HG03103 (cell line): ENCODE data around the gene GSTP1.
A peak's percentile ranks its signal among the peaks of the same experiment; 100 is the strongest.
"Not testable (repeated sequence)": the region's sequence is repeated elsewhere in the genome, so short reads cannot be mapped to it uniquely, and the experiment has no call there.

Source experiments
- ATAC-seq: cut with Tn5 transposase; IDR thresholded peaks from one replicate; pipeline ENCODE4 v1.9.1; 2021; ENCODE audit warnings: low read depth; ENCODE audit not compliant: unreplicated experiment

Gene GSTP1

DNA sequence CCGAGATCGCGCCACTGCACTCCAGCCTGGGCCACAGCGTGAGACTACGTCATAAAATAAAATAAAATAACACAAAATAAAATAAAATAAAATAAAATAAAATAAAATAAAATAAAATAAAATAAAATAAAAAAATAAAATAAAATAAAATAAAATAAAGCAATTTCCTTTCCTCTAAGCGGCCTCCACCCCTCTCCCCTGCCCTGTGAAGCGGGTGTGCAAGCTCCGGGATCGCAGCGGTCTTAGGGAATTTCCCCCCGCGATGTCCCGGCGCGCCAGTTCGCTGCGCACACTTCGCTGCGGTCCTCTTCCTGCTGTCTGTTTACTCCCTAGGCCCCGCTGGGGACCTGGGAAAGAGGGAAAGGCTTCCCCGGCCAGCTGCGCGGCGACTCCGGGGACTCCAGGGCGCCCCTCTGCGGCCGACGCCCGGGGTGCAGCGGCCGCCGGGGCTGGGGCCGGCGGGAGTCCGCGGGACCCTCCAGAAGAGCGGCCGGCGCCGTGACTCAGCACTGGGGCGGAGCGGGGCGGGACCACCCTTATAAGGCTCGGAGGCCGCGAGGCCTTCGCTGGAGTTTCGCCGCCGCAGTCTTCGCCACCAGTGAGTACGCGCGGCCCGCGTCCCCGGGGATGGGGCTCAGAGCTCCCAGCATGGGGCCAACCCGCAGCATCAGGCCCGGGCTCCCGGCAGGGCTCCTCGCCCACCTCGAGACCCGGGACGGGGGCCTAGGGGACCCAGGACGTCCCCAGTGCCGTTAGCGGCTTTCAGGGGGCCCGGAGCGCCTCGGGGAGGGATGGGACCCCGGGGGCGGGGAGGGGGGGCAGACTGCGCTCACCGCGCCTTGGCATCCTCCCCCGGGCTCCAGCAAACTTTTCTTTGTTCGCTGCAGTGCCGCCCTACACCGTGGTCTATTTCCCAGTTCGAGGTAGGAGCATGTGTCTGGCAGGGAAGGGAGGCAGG is at the start of gene GSTP1:
TSS of gene GSTP1 (plus strand) at position 566 of the 958 bp plus-strand sequence. CDS start at position 598, 32 bp downstream.
- no peak for ATAC-seq

DNA sequence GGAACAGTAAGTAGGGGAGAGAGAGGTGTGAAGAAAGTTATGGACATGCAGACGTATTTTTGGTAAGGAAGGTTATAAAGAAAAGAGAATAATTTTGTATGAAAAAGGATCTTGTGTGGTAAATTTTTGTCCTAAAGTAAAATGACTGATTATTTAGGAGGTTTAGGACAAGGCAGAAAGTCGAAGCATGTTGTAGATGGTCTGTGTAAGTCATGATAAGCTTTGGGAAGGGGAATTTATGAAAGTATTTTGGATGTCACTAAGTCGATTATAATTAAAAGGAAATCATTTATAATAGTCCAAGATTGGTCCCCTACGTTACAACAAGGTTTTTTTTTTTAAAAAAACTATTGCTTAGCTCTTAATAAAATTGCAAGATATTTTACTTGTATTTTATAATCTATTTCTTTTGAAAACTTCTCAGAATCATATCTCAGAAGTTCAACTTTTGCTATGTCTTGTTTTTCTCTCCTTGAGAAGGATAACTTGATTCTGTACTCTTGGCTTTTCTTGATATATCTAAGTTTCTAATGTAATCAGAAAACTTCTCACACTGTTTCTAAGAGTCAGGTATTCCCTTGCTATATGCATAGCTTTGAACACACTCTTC is 49.4 kb upstream of the GSTP1 start:
- ATAC-seq: no peak

DNA sequence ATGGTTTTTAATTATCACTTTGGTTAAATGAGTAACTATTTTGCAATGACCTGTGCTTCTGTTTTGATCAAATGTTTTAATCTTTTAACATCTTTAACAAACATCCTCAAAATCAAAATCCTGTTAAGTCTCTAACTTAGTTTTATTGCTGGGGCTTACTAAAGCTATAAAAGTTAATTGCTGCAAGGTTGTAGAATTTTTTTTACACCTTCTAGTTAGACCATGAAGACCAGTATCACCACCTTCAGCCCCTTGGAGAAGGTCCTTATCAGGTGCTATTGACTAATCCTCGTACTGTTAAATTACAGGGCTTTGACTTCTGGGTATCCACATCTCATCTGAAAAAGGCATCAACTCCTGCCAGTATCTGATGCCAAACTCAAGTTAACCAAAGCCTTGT is 48.1 kb upstream of the GSTP1 start:
- no peak for ATAC-seq

DNA sequence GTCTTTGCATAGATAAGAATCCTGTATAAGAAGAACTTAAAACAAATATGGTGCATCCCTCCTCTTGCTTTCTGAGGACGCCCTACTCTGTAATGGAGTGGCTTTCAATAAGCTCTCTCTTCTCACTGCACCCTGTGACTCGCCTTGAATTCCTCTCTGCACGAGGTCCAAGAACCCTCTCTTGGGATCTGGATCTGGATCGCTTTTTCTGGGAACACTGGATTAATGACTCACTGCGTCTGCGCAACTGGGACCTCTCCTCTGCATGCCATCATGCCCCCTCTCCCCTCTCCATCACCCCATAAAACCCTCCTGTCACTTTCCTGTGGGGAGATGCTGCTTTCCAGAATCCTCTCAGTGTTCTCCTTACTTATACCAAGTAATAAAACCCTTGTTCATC is 45.3 kb upstream of the GSTP1 start:
- no peak for ATAC-seq

DNA sequence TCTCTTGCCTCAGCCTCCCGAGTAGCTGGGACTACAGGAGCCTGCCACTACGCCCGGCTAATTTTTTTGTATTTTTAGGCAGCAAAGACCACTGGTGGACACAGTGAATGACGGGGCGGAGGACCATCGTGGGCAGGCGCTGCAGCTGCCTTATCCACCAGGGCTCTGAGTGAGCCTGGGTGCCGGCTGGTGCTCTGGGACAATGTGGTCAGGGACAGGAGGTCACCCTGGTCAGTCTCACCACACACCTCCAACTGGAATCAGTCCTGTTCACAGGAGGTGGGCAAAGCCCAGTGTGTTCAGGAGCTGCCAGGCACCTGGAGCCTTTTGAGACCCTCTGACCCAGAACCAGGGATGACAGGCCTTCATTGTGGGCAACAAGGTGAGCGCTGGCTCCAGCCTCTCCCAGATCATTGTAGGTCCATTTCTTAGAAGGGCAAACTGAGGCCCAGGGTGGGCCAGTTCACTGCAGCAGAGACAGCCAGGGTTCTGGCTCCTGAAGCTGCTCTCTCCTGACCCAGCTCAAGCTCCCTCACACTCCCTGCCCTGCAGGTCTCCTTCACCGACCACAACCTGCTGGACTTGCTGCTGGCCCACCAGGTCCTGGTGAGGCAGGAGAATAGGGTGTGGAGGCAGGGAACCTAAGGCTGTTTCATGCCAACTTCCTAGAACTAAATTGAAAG is 44.6 kb upstream of the GSTP1 start:
- no peak for ATAC-seq

DNA sequence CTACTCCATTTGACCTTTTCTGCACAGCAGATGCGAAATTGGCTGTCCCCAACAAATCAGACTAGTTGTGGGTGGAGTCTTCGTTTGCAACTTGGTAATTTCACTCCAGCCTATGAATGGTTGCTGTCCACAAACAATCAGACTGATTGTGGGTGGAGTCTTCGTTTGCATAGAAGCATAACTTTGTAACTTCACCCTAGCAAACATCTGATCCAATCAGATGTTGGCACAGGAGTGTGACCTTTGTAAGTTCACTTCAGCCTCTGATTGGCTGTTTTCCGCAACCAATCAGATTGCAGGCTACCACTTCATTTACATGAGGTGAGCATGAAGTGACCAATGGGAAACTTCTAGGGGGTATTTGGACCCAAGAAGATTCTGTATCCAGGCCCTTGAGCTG is 44.1 kb upstream of the GSTP1 start:
- no peak for ATAC-seq

DNA sequence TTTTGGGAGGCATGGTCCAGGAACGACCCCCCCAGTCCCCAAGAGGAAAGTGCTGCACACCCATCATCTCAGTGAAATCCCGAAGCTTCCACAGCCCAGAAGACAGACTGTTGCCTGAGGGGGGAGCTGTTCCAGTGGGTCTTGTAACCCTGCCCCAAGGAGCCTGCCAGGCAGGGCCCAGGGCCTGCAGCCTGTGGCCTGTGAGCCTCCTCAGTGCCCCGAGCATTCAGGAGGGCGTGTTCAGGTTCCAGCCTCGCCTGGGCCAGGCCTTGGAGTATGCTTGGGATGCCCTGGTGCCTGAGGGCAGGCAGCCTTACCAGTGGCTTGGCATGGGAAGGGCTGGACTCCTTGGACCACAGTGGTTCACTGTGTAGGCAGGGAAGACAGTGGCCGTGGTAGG is 42.4 kb upstream of the GSTP1 start:
- ATAC-seq: no peak

DNA sequence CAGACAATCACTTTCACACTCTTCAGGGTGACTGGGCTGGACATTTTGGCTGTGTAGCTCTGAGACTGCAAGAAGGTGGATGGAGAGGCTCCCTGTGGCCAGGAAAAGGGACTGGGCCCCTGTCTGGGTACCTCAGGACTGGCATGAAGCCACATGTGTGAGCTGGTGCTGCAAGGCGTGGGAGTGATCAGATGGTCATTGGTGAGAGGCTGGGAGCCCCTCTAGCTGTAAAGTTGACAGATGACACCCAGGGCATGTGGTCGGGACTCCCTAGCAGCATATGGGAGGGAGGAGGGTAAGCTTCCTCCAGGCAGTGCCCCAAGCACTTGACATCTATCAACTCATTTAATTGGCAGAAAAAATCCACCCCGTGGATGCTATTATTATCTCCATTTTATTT is 41.4 kb upstream of the GSTP1 start:
- no peak for ATAC-seq

DNA sequence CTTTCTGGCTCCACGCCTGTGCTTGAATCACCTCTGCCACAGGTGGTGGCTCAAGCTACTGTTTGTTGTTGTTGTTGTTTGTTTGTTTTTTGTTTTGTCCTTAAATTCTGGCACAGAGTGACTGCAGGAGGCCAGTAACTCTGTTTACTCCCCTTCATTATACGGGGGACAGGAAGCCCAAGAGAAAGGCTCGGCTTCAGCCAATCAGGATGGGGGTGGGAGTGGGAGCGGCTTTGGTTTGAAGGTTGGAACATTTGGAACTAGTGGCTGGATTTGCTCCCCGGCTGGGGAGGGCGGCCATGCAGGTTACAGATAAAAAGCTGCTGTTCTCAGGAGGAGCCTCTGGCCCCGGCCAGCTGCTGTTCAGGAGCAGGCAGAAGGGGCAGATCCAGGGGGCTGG is 40.6 kb upstream of the GSTP1 start:
- no peak for ATAC-seq

DNA sequence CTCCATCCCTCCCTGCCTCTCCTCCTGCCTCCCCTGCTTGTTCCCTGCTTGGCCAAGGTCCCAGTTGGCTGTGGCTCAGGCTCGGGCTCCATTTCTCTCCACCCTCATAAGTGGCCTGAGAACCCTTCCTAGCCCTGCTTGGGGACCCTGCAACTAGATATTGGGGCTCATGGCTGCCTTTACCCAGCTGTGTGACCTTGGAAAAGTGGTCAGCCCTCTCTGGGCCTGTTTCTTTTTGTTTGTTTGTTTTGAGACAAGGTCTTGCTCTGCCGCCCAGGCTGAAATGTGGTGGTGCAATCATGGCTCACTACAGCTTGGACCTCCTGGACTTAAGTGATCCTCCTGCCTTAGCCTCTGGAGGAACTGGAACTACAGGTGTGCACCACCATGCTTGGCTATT is 40.0 kb upstream of the GSTP1 start:
- ATAC-seq: no peak

DNA sequence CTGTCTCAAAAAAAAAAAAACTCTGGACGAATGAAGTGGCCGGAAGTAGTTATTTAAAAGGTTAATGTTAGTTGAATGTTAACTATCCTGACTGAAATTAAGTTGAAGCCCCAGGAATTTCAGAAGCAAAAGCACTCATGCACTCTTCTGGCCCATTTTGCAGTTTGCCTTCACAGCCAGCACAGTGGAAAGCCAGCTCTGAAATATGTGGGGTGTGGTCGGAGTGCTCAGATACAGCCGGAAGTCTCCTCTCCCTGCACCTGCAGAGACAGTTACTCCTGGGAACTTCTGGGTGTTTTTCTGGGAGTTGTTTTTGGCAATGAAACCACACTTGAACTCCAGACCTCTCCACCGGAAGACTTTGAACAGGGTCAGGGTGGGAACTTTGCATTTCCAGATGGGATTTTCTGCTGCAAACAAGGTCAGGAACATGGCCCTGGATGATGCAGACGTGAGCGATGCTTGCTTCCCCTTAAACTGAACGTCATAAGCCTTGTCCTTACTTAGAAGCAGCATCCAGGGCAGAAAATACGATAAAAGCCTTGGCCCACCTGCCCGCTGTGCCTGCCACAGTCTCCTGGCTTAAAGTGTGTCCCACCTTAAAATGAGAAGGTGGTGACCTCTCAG is 38.9 kb upstream of the GSTP1 start:
- ATAC-seq: no peak

DNA sequence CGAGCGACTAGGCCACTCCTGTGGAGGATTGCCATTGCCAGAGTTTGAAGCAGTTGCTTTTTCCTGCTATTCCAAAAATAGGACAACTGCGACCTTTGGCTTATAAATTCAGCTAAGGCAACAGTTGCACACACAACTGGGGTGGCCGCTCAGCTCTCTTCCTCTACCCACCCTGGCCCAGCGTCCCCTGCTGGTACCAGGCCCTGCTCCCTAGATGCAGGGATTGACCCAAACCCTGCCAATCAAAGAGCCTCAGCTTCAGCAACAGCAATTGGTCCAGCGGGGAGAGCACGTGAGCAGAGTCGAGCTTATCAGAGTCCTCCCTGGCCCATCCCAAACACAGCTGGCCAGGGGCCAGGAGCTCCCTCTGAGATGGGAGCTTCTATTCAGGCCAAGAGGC is 38.3 kb upstream of the GSTP1 start:
- no peak for ATAC-seq

DNA sequence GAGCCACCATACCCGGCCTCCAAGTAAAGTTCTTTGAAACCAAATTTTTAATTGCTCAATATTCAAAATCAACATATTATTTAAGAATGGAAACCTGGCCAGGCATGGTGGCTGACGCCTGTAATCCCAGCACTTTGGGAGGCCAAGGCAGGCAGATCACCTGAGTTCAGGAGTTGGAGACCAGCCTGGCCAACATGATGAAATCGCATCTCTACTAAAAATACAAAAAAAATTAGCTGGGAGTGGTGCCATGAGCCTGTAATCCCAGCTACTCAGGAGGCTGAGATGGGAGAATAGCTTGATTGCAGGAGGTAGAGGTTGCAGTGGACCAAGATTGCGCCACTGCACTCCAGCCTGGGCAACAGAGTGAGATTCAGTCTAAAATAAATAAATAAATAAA is 35.5 kb upstream of the GSTP1 start:
- not testable (repeated sequence) for ATAC-seq

DNA sequence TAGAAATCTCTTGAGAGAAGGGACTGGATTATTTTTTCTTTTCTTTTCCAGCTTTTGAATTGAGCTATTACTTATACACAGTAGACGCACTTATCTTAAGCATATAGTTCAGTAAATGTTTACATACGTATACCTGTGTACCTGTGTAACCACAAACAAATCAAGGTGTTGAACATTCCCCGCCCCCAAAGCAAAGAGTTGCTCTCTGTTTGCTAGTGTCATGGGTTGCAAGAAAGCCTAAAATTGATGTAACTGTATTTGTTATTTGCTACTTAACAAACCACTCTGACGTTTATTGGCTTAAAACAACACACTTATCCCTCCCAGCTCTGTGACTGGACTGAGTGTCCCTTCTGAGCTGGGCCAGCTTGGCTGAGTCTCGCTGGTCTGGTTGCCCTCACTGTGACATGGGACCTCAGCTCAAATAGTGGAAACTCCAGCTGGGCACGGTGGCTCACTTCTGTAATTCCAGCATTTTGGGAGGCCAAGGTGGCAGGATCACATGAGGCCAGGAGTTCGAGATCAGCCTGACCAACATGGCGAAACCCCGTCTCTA is 35.0 kb upstream of the GSTP1 start:
- no peak for ATAC-seq

DNA sequence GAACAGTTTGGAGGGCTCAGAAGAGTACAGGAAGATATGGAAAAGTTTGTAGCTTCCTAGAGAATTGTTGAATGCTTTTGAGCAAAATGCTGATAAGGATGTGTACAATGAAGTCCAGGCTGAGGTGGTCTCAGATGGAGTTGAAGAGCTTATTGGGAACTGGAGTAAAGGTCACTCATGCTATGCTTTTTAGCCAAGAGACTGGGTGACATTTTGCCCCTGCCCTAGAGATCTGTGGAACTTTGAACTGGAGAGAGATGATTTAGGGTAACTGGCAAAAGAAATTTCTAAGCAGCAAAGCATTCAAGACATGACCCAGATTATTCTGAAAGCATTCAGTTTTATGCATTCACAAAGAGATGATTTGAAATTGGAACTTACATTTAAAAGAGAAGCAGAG is 32.5 kb upstream of the GSTP1 start:
- no peak for ATAC-seq

DNA sequence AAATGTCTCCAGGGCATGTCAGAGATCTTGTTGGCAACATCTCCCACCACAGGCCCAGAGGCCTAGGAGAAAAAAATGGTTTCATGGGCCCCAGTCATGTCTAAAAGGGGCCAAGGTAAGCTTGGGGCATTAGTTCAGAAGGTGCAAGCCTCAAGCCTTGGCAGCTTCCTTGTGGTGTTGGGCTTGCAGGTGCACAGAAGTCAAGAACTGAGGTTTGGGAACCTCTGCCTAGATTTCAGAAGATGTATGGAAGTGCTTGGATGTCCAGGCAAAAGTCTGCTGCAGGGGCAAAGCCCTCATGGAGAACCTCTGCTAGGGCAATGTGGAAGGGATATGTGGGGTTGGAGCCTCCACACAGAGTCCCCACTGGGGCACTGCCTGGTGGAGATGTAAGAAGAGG is 31.9 kb upstream of the GSTP1 start:
- ATAC-seq: not testable (repeated sequence)

DNA sequence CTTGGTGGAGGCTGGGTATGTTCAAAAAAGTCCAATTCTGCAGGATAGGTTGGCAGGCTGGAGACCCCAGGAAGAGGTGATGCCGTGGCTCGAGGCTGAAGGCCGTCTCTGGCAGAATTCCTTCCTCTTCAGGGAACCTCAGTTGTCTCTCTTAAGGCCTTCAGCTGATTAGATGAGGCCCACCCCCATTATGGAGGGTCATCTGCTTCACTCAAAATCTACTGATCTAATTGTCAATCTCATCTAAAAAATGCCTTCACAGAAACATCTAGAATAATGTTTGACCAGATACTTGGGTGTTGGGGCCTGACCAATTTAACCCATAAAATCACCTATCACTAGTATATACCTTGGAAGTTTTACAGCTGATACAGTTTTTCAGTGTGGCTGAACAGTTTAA is 27.4 kb upstream of the GSTP1 start:
- no peak for ATAC-seq

DNA sequence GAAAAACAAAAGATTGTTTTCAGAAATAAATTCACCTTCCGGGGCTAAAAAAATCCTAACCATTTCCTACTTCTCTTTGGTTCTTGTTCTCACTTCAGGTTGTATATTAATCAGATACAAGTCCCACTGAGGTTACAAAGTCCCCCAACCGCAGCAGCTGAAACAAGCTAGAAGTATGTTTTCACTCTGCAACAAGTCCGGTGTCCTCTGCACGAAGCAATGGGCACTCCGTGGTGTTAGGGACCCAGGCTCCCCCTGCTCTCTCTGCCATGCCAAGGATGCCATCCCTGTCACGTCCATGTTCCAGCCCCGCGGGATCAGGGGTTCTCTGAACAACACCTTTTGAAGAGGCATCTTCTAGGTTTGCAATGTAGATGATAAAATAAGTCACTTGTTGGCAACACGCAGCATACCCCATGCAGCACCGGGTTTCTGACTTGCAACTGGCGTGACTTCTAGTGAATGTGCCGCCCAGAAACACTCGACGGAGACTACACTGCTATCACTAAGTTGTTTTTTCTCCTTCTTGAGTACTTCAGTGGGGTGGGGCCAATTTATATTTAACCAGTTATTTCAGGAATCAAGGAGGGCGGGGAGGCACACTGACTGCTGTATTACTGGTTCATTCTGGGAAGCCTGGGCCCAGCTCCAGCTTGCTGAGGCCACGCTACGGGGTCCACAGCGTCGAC is 25.4 kb upstream of the GSTP1 start:
- ATAC-seq: no peak

DNA sequence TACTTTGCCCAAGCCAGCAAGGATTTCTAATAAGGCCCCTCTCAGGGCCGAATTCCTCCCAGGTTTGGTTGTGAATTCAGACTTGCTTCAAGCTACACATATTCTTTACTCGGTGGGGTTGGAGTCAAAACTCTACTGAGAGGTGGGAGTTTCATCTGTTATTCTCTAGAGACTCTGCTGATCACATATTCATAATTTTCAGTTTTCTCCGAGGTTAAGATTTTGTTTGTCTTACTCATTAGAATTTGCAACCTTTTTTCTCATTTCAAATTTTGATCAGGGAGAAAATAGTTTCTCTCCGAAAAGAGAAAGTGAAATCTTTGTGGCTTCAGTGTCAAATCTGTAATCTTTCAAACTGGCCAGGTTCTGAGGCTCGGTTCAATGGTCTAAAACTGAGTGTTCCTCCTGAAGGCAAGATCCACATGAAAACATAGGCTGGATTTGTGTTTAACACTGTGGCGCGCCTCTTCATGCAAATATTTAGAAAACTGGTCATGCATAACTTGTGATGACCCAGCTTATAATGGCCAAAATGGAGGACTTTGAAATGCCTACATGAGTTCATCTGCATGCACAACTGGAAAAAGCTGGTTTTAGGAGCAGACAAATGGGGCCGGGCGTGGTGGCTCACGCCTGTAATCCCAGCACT is 21.5 kb upstream of the GSTP1 start:
- peak; percentile 60 for ATAC-seq
